HG02610 (cell line): ENCODE results near the gene ASMTL.
"Not testable (repeated sequence)": the region's sequence is repeated elsewhere in the genome, so short reads cannot be mapped to it uniquely, and the experiment has no call there.

Experiments used
- ATAC-seq: cut with Tn5 transposase; IDR thresholded peaks from one replicate; pipeline ENCODE4 v1.9.1; 2021; ENCODE audit warnings: mild to moderate bottlenecking, moderate library complexity; ENCODE audit not compliant: unreplicated experiment

Gene ASMTL

DNA sequence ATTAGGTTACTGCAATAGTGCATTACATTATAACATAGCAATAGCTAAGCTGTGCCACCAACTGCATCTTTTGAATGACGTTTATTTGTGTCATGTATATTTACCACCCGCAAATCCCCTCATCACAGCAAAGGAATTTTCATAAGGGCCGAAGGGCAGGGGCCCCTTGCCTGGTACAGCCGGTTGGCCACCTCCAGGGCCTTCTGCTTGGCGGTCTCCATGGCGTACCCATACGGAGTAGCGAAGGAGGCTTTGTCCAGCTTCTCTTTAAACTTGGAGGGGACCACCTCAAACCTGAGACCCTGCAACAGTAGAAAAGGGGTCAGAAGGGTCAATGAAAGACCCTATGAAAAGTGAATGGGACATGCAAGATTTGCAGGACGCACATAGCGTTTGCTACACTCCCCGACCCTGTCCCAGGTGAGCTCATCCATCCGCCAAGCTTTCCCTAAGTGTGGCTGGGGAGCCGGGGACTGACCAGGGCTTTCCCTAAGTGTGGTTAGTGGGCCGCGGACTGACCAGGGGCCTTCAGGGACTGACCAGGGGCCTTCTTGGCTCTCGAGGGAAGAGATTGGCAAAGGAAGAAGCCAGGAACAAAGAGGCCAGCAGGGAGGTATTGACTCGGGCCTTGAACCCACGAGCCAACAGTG is 10.6 kb downstream of the ASMTL start:
- no peak for ATAC-seq

DNA sequence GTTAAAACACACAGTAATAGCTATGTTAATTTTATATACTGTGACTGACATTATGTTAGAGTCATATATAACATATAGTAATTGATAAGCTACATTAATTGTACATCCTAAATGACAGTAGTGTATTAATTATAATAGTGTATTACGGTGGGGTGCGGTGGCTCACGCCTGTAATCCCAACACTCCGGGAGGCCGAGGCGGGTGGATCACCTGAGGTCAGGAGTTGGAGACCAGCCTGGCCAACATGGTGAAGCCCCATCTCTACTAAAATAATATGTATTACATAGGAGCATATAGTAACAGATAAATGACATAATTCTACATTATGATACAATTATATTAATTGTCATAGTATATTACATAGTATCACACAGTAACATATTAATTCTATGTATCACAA is 12.2 kb downstream of the ASMTL start:
- ATAC-seq, result no peak

DNA sequence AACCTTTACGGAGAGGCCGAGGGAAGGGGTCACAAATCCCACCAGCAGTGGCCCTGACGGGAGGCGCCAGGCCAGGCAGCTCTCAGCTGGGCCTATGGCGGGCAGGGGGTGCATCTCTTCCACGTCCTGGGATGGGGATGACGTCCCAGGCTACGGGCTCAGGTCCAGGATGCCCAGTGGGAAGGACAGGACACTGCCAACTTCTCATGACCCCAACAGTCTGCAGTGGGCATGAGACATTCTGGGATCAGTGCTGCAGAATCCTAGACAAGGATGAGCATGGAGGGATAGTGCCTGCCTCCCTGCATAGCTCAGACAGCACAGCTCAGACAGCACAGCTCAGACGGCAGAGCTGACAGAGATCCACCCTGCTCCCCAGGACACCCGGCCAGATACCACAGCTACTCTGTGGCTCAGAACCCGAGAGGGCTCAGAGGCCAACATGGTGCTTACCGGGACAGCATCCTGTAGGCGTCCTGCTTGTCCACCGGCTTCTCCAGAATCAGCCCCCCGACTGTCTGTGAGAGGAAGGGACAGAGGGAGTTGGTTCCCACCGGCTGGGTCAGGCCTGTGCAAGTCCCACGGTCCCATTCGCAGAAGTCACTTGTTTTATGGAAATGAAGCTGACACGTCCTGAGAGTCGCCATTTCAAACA is 17.3 kb downstream of the ASMTL start:
- no peak for ATAC-seq

DNA sequence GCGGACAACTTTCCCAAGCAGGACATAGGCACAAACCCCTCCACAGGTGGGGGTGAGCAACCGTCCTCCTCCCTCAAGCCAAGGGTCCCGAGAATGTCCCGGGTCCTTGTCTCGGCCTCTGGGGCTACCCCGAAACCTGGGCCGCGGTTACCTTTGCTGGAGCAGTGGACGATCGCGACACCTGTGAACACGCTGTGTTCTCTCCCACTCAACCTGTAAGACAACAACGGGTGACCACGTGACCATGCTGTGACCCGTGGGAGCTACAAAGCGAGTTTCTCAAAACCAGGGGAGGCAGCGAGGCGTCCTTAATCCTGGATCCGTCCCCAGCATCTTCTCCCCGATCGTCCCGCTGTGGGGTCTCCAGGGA is 17.9 kb downstream of the ASMTL start:
- no peak for ATAC-seq

DNA sequence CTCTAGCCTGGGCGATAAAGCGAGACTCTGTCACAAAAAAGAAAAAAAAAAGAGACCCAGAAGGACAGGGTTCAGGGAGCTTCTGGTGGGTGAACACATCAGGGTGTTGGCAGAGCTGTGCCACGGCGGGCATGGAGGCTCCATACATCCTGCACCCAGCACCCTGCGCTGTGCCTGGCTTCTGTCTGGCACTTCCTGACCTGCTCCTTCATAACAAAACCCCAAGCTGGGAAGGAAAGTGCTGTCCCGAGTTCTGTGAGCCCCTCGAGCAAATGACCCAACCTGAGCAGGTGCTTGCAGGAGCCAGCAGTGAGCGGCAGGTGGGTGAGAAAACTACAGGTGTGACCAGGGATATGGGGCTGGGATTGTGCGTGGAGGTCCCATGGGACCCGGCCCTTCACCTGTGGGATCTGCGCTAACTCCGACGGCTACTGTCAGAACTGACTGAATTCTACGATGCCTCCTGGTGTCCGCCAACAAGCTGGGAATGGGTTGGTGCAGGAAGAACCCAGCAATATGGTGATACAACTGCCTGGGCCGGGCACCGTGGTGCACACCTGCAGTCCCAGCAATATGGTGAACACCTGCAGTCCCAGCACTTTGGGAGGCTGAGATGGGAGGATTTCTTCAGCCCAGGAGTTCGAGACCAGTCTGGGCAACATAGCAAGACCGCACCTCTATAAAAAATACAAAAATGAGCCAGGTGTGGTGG is 18.9 kb downstream of the ASMTL start:
- no peak for ATAC-seq

DNA sequence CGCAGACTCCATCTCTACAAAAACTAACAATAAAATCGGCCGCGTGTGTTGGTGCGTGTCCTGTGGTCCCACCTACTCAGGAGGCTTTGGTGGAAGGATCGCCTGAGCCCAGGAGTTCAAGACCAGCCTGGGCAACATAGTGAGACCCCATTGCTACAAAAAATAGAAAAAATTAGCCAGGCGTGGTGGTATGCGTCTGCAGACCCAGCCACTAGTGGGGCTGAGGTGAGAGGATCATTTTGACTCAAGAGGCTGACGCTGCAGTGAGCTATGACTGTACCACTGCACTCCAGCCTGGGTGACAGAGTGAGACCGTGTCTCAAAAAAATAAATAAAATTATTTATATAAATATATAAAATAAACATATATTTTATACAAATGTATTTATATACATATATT is 22.3 kb downstream of the ASMTL start:
- no peak for ATAC-seq

DNA sequence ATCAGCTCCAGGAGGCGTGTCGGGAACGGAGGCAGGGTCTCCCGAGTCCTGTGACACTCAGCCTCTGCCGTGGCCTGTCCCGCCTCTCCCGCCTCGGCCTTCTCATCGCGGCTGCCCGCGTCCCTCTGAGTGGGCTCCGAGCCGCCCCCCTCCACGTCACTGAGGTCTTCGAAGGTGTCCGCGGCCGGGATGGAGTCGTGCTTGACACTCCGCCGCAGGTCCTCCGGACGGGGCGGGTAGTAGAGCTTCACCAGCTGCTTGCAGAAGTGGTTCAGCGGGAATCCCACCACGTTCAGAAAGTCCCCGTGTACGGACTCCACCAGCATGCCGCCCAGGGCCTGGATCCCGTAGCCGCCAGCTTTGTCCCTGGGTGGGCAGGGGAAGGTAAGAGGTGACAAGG is 25.0 kb downstream of the ASMTL start:
- no peak for ATAC-seq

DNA sequence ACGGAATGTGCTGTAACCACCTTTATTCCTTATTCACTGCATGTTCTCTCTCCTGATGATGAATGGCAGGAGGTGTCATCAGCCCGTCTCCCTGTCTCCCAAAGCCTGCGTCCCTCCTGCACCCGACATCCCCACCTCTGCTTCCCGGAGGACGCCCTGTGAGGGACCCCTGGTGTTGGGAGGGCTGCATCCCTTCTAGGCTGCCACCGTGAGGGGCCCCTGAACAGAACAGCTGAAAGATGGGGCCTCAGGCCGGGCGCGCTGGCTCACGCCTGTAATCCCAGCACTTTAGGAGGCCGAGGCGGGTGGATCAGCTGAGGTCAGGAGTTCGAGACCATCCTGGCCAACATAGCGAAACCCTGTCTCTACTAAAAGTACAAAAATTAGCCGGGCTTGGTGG is 26.4 kb downstream of the ASMTL start:
- ATAC-seq, result not testable (repeated sequence)

DNA sequence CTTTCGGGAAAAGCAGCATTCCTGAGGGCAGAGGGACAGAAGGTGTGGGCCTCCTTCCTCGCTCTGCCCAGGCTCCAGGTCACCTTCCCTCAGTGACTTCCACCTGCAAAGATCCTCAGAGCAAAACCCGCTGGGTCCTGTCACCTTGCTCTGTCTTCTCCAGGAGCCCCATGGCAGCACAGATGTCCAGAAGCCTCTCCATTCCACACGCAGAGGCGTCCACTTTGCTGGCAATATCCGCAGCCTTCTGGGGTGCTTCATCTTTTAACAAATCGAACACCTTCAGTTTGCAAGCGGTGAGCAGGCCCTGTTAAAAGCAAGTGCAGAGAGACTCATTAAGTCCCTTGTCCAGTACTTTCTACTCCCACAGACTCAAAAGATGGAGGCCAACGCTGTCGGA is 27.3 kb downstream of the ASMTL start:
- ATAC-seq, result no peak

DNA sequence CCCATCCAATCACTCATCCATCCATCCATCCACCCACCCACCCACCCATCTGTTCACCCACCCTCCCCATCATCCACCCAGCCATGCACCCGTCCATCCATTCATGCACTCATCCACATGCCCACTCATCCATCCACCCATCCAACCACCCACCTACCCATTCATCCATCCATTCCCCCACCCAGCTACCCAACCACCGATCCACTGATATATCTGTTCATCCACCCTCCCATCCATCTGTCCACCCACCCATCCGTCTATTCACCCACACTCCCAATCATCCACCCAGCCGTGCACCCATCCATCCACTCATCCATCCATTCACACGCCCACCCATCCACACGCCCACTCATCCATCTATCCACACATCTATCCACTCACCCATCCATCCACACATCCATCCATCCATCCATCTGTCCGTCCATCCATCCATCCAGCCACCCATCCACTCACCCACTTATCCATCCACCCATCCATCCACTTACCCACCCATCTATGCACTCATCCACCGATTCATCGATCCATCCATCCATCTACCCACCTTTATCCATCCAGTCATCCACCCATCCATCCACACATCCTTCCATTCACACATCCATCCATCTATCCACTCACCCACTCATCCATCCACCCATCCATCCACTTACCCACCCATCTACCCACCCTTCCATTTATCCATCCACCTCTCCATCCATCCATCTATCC is 28.4 kb downstream of the ASMTL start:
- ATAC-seq, result no peak

DNA sequence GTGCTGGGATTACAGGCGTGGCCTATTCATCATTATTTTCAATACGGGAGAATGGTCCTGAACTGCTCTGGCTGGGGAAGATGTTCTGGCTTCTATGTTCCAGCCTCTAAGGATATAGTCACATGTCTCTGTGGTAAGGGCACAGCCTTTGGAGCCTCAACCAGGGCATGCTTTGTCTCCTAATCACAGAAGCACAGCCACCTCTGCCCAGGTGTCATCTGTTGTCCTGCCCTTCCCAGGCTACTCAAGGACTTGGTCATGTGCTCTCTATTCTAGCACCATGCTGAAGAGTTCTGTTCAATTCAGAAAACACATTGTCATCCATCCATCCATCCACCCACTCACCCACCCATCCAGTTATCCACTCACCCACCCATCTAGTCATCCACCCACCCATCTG is 29.5 kb downstream of the ASMTL start:
- ATAC-seq, result no peak

DNA sequence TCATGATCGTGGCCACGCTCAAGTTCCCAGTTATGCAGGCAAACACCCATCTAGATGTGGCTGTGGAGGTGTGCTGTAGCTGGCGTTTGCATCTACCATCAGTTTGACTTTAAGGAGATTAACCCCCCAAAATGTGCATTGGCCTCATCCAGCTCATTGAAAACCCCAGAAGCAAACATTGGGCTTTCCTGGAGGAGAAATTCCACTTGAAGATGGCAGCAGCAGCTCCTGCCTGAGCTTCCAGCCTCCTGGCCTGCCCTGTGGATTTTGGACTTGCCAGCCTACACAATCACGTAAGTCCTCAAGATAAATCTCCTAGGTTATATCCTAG is 30.6 kb downstream of the ASMTL start:
- ATAC-seq, result no peak

DNA sequence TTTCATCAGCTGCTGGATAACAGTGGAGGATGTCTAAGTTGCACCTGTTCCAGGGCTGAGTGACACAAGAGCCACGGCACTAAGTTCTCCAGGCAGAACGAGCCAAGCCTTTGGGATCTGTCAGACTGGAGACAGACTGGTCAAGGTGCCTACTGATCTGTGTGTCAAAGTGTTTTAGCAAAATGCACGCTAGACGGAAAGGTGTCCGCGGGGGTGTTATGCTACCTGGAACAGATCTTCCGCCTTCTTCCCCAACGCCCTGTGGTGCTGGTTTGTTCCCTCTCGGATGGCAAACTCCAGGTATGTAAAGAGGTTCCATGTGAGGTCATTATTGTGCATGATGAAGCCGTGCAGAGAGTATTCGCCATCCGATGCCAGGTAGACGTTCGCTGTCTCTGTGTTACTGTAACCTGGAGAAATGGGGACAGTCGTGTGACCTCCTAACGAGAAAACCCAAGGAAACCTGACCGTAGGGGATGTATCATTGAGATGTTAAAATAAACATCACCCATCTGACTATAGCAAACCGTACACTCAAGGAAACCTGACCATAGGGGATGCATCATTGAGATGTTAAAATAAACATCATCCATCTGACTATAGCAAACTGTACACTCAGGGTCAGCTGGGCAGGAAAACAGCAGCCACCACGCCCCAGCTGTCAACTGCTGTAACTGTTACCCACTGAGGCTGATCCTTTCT is 31.1 kb downstream of the ASMTL start:
- no peak for ATAC-seq

DNA sequence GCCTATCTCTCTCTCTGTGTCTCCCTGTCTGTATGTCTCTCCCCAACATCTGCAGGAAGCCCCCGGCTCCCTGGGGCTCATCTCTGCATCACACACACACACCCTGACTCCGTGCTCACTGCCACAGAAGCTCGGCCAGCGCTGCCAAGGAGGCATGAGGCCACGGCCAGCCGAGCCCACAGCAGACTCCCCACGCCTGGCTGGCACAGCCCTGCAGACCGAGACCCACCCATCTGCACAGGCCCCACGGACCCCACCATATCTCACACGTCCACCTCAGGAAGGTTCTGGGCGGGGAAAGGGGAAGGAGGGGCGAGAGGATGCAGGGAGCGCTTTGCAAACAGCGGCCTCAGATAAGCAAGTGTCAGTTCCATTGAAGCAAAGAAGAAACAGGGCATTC is 32.3 kb downstream of the ASMTL start:
- ATAC-seq, result no peak

DNA sequence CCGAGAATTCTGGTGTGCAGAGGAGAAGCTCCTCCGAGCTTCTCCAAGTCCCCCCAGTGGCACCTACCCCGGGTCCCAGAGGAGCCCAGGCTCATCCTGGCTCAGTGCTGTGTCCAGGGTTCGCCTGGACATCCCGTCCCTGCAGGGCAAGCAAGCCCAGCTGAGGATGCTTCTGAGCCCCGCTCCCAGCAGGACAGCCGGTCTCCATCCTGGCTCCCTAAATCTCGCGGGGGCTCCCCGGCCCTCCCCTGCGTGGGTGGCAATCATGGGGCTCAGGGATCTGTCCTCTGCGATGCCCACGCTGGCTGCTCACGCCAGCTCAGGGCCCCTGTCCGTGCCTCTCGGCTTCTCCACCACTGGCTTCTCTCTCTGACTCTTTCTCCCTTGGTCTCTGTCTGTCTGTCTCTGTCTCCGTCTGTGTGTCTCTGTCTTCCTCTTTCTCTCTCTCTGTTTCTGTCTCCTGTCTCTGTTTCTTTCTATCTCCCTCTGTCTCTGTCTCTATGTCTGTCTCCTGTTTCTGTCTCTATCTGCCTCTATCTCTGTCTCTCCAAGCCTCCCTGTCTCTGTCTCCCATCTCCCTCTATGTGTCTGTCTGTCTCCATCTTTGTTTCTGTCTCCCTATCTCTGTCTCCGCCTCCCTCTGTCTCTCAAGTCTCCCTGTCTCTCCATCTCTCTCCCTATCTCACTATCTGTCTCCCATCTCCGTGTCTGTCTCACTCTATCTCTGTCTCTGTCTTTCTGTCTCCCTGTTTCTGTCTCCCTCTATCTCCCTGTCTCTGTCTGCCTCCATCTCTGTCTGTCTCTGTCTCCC is 33.0 kb downstream of the ASMTL start:
- no peak for ATAC-seq

DNA sequence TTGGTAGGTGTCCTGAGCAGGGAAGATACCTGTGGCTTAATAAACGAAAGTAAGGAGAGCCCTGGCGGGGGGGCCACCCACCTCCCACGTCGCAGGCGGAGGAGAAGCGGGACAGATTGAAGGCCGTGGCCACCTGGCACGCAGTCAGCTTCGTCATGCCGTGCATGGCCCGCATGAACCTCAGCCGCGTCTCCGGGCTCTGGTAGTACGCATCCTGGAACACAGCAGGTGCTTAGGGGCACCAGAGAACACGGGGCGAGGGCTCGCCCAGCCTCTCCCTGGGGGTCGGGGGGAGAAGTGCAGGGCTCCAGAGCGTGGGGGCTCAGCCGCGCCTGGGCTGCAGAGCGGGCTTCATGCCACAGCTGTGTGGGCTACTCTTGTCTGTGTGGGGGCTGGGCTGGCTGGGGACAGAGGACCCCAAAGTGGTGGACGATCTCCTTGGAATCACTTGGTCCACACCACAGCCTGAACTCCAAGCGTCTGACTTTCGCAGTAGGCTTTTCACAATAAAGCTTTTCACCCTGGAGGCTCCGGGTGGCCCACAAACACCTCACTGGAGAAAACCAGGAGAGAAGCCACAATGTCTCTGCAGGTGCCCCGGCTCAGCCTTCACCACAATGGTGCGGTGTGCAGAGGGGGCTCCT is 33.7 kb downstream of the ASMTL start:
- no peak for ATAC-seq

DNA sequence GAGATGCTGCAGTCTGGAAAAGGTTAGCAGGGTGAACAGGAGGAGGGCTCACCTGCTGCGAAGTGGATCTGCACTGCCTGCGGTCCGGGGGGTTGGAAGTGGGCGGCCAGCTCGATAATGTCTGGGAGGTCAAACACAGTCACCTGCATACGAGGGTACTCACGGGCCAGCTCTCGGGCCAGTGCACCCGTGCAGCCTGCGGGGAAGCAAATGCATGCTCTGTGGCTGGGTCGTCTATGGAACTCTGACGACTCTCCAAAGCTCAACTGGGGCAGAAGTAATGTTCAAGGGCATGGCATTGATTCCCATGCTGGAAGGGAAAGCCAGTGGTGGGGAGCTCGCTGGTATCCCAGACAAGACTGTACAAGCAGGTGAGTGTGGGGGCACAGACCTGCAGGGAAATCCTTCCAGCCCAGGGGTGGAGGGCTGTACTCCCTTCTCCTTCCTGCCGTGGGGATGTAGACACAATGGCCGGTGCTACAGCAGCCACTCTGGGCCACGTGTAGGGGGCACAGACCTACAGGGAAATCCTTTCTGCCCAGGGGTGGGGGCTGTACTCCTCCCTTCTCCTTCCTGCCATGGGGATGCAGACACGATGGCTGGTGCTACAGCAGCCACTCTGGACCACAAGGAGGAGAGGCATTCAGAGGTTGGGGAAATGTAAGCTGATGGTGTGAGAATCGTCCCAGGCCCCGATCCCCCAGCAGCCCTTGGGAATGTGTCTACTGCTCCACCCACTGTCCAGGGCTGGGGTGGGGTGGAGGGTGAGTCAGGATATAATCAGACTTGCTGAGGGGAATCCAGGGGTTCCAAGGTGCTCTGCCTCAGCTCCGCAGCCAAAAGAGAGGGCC is 34.6 kb downstream of the ASMTL start:
- ATAC-seq, result no peak

DNA sequence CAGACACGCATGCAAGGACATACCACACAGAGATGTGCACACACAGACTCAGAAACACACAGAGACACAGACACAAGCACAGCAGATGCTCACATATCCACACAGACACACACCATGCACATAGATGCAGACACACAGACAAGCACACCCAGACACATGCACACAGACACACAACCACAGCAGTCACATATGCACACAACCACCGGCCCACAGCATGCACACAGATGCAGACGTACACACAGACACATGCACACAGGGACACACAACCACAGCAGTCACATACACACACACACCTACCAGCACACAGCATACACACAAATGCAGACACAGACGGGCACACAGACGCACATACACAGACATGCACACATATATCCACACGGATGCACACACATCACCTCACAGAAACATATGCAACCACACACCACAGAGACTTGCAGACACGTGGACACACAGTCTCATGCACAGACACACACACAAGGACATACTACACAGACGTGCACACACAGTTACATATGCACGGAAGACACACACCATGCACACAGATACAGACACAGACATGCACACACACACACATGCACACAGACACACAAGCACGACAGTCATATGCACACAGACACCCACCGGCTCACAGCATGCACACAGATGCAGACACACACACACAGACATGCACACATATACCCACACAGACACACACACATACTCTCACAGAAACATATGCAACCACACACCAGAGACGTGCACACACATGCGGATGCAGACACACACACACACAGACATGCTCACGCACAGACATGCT is 35.5 kb downstream of the ASMTL start:
- no peak for ATAC-seq
